ENCODE results near the gene GYS2. TPM values are rescaled to one million over a fixed set of nuclear protein-coding genes. Genes with fewer than 3 reads are reported as not detected.

GYS2 gene
- total RNA-seq: not detected

GRCh38 chr12:21604245-21605101 lies at the start of gene GYS2:
GYS2 (minus strand) TSS chr12:21604847; CDS start chr12:21604592, 255 bp downstream.

GRCh38 chr12:21526053-21526452 lies 78.6 kb downstream of the GYS2 start, which contains the start of gene SPX:
SPX (plus strand) TSS chr12:21526296; CDS start chr12:21526473, 177 bp downstream.

GRCh38 chr12:21501258-21502163 lies 103.1 kb downstream of the GYS2 start, which contains the start of the genes GOLT1B and RECQL:
GOLT1B (plus strand) TSS chr12:21501789; CDS start chr12:21501924, 135 bp downstream.
RECQL (minus strand) TSS chr12:21501635; CDS start chr12:21499570, 2,065 bp downstream.

Other genes starting within 250 kb of the GYS2 start
- gene IAPP, start 231.9 kb downstream of the GYS2 start, total RNA-seq: not detected
- 1 to 10 TPM; 8.6 to 9.3 TPM for gene PYROXD1, start 167.2 kb downstream of the GYS2 start, total RNA-seq
- gene RECQL, start 103.2 kb downstream of the GYS2 start, total RNA-seq: 10 to 100 TPM; 73.0 to 97.6 TPM
- 10 to 100 TPM; 26.8 to 52.6 TPM for gene GOLT1B, start 103.1 kb downstream of the GYS2 start, total RNA-seq
- gene SPX, start 78.6 kb downstream of the GYS2 start, total RNA-seq: 1 to 10 TPM; 1.7 to 2.0 TPM
- gene LDHB, start 53.0 kb upstream of the GYS2 start, total RNA-seq: 100 to 1,000 TPM; 542 to 775 TPM
- under 1 TPM in 1 of 2 donors, not detected in 1; under 0.01 TPM for gene KCNJ8, start 169.9 kb upstream of the GYS2 start, total RNA-seq

Measured in melanocyte of skin (primary cell).